Gastroesophageal sphincter (tissue), 4 donors: ENCODE data around the gene ST6GALNAC6. TPM values are rescaled to one million over a fixed set of nuclear protein-coding genes. Genes with fewer than 3 reads are reported as not detected.
A peak's percentile ranks its signal among the peaks of the same experiment; 100 is the strongest.
"Not testable (repeated sequence)": the region's sequence is repeated elsewhere in the genome, so short reads cannot be mapped to it uniquely, and the experiment has no call there.

Experiments used
- ATAC-seq: fragments of 150-250 bp; one replicate; pipeline ENCODE4 v1.9.1; 2016; ENCODE audit warnings: mild to moderate bottlenecking, moderate library complexity
- H3K27ac ChIP-seq, 4 donors: fragments of 200-600 bp; sonication (generic) in 3 of 4; 1 replicate in 3 of 4; 2 replicates in 1 of 4; pipeline ENCODE4 v1.5.1; 2016 to 2019
- H3K27me3 ChIP-seq: fragments of 200-600 bp; sonication (generic); one replicate; pipeline ENCODE4 v1.5.1; 2019
- H3K36me3 ChIP-seq, 2 donors: fragments of 200-600 bp; sonication (generic); one replicate each; pipeline ENCODE4 v1.5.1; 2019; ENCODE audit warnings: control low read depth in 1 of 2
- H3K4me1 ChIP-seq, 3 donors: fragments of 200-600 bp; sonication (generic); 1 replicate in 2 of 3; 2 replicates in 1 of 3; pipeline ENCODE4 v1.5.1; 2016 to 2019; ENCODE audit warnings: control low read depth in 2 of 3
- H3K4me3 ChIP-seq, 2 donors: fragments of 200-600 bp; sonication (generic); one replicate each; pipeline ENCODE4 v1.5.1; 2019; ENCODE audit warnings: mild to moderate bottlenecking in 1 of 2, moderate library complexity in 1 of 2
- H3K9me3 ChIP-seq, 3 donors: fragments of 200-600 bp; sonication (generic); one replicate each; pipeline ENCODE4 v1.5.1; 2017 to 2019; ENCODE audit warnings: control low read depth in 2 of 3
- CTCF ChIP-seq, 4 experiments: fragments of 200-600 bp in 2 of 4; fragments of 450-650 bp in 2 of 4; sonication (generic) in 1 of 4; IDR thresholded peaks; one replicate each; pipeline ENCODE4 v1.5.1; 2017 to 2019; ENCODE audit warnings: antibody characterized with exemption in 4 of 4, mild to moderate bottlenecking in 2 of 4, moderate library complexity in 2 of 4
- EP300 ChIP-seq: sonication (generic); formaldehyde crosslinking; IDR thresholded peaks from one replicate; pipeline ENCODE4 v1.6.1; 2017; ENCODE audit warnings: antibody characterized with exemption, mild to moderate bottlenecking
- POLR2A ChIP-seq, 2 donors: fragments of 450-650 bp; IDR thresholded peaks; one replicate each; pipeline ENCODE4 v1.6.1; 2017; ENCODE audit warnings: antibody characterized with exemption in 2 of 2, mild to moderate bottlenecking in 2 of 2, moderate library complexity in 1 of 2
- POLR2AphosphoS5 ChIP-seq: sonication (generic); formaldehyde crosslinking; IDR thresholded peaks from one replicate; pipeline ENCODE4 v1.6.1; 2017; ENCODE audit warnings: antibody characterized with exemption
- WGBS, 2 donors: methylation state at CpG; one replicate each; pipeline ENCODE4 v1.1.5; 2018; ENCODE audit warnings: low coverage in 1 of 2; 5-methylcytosine and 5-hydroxymethylcytosine counted together
- total RNA-seq, 4 donors: library from RNA; depleted of rRNA; stranded (reverse); fragments of >200 nt; gene quantifications; one replicate each; pipeline ENCODE4 v1.1.0, GENCODE V29; 2016

The ST6GALNAC6 gene
- total RNA-seq, 4 donors from 2014 or later: 112 to 146 (median 132) TPM

GRCh38 chr9:127872369-127873222 lies 26.8 kb downstream of the ST6GALNAC6 start:
- Histone ChIP-seq H3K27ac (peak overlapping the region in 2 of 4 donors; percentile 90), H3K4me1 (peaks cover 0 to 64% (median 42%) of the 10 kb centered on the region in 3 donors), H3K36me3 (peaks cover 0 to 50% of the 10 kb centered on the region in 2 donors), H3K9me3 (no peaks in the 10 kb centered on the region), H3K27me3 (no peaks in the 10 kb centered on the region), H3K4me3 (no peak overlapping the region)
- ATAC-seq: no peak
- TF ChIP-seq CTCF (IDR thresholded peaks at IDR 0.05) (no peak), POLR2AphosphoS5 (no peak), EP300 (no peak), POLR2A (IDR thresholded peaks at IDR 0.05) (no peak)
- WGBS, 2 donors: 80 to 93% methylated on average over 2 to 4 of the region's 20 CpGs

- H3K9me3 ChIP-seq: no peaks in the 10 kb centered on the region
- 79 to 91% methylated on average over 4 to 9 of the region's 9 CpGs for WGBS, 2 donors
- no peak overlapping the region for H3K4me3 ChIP-seq
- H3K27ac ChIP-seq: no peak overlapping the region
- TF ChIP-seq POLR2AphosphoS5 (no peak), POLR2A (IDR thresholded peaks at IDR 0.05) (no peak), CTCF (IDR thresholded peaks at IDR 0.05) (no peak), EP300 (no peak)
- H3K36me3 ChIP-seq: peaks cover 0 to 60% of the 10 kb centered on the region in 2 donors
- H3K27me3 ChIP-seq: no peaks in the 10 kb centered on the region
- H3K4me1 ChIP-seq: peaks cover 0 to 54% (median 36%) of the 10 kb centered on the region in 3 donors
- ATAC-seq: no peak
Measured at GRCh38 chr9:127871531-127871930, 27.9 kb downstream of the ST6GALNAC6 start.

GRCh38 chr9:127870887-127871286 lies 28.5 kb downstream of the ST6GALNAC6 start:
- peaks cover 0 to 48% (median 29%) of the 10 kb centered on the region in 3 donors for H3K4me1 ChIP-seq

GRCh38 chr9:127870153-127870491 lies 29.3 kb downstream of the ST6GALNAC6 start:
- not testable (repeated sequence) for H3K9me3 ChIP-seq

More at GRCh38 chr9:127870887-127871286, 28.5 kb downstream of the ST6GALNAC6 start:
- H3K27me3 ChIP-seq: no peaks in the 10 kb centered on the region
- WGBS, 2 donors: 75% methylated on average over 4 of the region's 12 CpGs; no CpG with 5 or more reads in 1 of the 2 donors
- ATAC-seq: no peak
- no peaks in the 10 kb centered on the region for H3K9me3 ChIP-seq
- H3K4me3 ChIP-seq: no peak overlapping the region
- TF ChIP-seq CTCF (IDR thresholded peaks at IDR 0.05) (no peak), POLR2AphosphoS5 (no peak), POLR2A (IDR thresholded peaks at IDR 0.05) (no peak), EP300 (no peak)
- H3K36me3 ChIP-seq: peaks cover 0 to 61% of the 10 kb centered on the region in 2 donors
- no peak overlapping the region for H3K27ac ChIP-seq

GRCh38 chr9:127869310-127870152 lies 29.9 kb downstream of the ST6GALNAC6 start:
- H3K36me3 ChIP-seq: peaks cover 0 to 61% of the 10 kb centered on the region in 2 donors
- no peaks in the 10 kb centered on the region for H3K9me3 ChIP-seq
- H3K27me3 ChIP-seq: no peaks in the 10 kb centered on the region
- H3K4me1 ChIP-seq: peaks cover 0 to 34% (median 16%) of the 10 kb centered on the region in 3 donors
- peak overlapping the region in 3 of 4 donors; percentile 20 to 49 (median 33) for H3K27ac ChIP-seq
- H3K4me3 ChIP-seq: no peak overlapping the region
- 39% methylated on average over 5 of the region's 18 CpGs; no CpG with 5 or more reads in 1 of the 2 donors for WGBS, 2 donors
- TF ChIP-seq EP300: no peak
- TF ChIP-seq CTCF (IDR thresholded peaks at IDR 0.05): peak in 3 of 4 experiments; percentile 79 to 95 (median 94)
- peak; percentile 85 for ATAC-seq

More at GRCh38 chr9:127870153-127870491, 29.3 kb downstream of the ST6GALNAC6 start:
- WGBS, 2 donors: 64% methylated on average over 8 of the region's 9 CpGs; no CpG with 5 or more reads in 1 of the 2 donors
- not testable (repeated sequence) for ATAC-seq, H3K27me3 ChIP-seq, H3K4me3 ChIP-seq
- peaks cover 0 to 40% (median 22%) of the 10 kb centered on the region in 3 donors for H3K4me1 ChIP-seq
- H3K27ac ChIP-seq: peak overlapping the region in 1 of 4 donors; percentile 49
- H3K36me3 ChIP-seq: peaks cover 0 to 61% of the 10 kb centered on the region in 2 donors
